Measurements from ENCODE around the gene MYO9B.

DNA sequence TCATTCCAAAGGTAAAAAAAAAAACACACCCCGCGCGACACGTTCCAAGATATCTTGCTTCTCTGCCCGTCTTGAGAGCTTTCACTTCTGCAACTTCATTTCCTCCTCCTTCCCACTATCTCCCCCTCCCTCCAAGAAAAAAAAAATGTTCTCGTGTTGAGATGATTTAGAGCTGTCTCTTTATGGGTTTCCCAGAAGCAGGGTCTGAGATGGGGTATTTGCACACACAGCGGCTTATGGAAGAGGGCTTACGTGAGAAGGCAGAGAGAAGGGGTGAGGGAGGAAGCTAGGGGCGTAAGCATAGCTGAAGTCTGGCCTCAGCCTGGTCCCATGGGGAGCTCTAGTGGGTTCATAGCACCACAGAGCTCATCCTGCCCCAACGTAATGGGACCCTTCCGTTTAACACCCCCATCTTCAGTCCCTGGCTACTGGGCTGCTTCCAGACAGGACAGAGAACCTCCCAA is 108.3 kb downstream of the MYO9B start:
- TF ChIP-seq CREB1 (IDR thresholded peaks at IDR 0.05) (no peak), CREB1 (CRISPR knock-in tag; IDR thresholded peaks at IDR 0.05) (no peak), MAFF (IDR thresholded peaks at IDR 0.05; ENCODE audit: low read depth, low read length) (no peak), TRIM22 (IDR thresholded peaks at IDR 0.05) (no peak), ZBTB43 (CRISPR knock-in tag; conservative IDR thresholded peaks at IDR 0.05) (no peak), FOXO1 (CRISPR knock-in tag; IDR thresholded peaks at IDR 0.05) (no peak), FOXM1 (CRISPR knock-in tag; IDR thresholded peaks at IDR 0.05) (no peak), IKZF1 (IDR thresholded peaks at IDR 0.05) (no peak), TCF7L2 (IDR thresholded peaks at IDR 0.05; ENCODE audit: low read depth, low read length) (no peak), CTCF (CRISPR knock-in tag; IDR thresholded peaks at IDR 0.05) (no peak), ELF1 (CRISPR knock-in tag; IDR thresholded peaks at IDR 0.05) (no peak)
- TF ChIP-seq, protein P1, sequence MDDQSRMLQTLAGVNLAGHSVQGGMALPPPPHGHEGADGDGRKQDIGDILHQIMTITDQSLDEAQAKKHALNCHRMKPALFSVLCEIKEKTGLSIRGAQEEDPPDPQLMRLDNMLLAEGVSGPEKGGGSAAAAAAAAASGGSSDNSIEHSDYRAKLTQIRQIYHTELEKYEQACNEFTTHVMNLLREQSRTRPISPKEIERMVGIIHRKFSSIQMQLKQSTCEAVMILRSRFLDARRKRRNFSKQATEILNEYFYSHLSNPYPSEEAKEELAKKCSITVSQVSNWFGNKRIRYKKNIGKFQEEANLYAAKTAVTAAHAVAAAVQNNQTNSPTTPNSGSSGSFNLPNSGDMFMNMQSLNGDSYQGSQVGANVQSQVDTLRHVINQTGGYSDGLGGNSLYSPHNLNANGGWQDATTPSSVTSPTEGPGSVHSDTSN (CRISPR knock-in tag; IDR thresholded peaks at IDR 0.05; ENCODE audit: borderline replicate concordance), result no peak
- TF ChIP-seq, protein P2, sequence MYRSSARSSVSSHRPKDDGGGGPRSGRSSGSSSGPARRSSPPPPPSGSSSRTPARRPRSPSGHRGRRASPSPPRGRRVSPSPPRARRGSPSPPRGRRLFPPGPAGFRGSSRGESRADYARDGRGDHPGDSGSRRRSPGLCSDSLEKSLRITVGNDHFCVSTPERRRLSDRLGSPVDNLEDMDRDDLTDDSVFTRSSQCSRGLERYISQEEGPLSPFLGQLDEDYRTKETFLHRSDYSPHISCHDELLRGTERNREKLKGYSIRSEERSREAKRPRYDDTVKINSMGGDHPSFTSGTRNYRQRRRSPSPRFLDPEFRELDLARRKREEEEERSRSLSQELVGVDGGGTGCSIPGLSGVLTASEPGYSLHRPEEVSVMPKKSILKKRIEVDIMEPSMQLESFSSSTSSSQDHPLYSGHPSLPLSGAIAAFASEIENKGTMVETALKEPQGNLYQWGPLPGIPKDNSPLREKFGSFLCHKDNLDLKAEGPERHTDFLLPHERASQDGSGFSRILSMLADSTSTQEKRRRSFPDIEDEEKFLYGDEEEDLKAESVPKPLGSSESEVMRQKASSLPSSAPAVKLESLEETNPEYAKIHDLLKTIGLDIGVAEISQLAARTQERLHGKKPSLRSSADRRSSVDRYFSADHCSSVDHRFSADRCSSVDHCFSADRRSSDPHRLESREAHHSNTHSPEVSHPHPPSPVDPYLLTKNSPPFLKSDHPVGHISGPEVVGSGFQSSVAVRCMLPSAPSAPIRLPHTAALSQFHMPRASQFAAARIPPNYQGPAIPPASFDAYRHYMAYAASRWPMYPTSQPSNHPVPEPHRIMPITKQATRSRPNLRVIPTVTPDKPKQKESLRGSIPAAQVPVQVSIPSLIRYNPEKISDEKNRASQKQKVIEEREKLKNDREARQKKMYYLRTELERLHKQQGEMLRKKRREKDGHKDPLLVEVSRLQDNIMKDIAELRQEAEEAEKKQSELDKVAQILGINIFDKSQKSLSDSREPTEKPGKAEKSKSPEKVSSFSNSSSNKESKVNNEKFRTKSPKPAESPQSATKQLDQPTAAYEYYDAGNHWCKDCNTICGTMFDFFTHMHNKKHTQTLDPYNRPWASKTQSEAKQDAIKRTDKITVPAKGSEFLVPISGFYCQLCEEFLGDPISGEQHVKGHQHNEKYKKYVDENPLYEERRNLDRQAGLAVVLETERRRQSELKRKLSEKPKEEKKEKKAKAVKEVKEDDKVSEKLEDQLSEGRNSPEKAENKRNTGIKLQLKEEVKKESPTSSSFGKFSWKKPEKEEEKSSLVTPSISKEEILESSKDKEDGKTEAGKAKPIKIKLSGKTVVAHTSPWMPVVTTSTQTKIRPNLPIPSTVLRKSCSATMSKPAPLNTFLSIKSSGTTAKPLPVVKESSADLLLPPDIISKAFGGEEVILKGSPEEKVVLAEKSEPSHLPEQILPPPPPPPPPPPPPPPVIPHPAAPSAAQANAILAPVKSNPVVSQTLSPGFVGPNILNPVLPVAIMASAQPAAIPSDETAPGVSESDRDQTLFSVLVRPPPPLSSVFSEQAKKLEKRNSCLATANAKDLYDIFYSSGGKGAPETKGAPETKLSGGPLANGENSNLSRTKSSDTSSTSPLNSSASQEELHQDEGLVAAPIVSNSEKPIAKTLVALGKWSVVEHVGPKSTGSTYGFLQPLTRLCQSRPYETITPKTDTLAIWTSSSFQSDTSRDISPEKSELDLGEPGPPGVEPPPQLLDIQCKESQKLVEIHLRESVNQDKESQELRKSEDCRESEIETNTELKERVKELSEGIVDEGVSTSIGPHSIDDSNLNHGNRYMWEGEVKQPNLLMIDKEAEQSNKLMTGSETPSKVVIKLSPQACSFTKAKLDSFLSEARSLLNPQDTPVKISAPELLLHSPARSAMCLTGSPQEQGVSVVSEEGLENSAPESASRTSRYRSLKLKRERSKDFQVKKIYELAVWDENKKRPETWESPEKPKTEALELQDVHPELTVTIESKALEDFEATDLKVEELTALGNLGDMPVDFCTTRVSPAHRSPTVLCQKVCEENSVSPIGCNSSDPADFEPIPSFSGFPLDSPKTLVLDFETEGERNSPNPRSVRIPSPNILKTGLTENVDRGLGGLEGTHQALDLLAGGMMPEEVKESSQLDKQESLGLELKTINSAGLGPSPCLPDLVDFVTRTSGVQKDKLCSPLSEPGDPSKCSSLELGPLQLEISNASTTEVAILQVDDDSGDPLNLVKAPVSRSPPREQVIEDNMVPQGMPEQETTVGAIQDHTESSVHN (CRISPR knock-in tag; IDR thresholded peaks at IDR 0.05), result no peak
